A549 (cell line): Measurements from ENCODE around the gene MED27. TPM values are rescaled to one million over a fixed set of nuclear protein-coding genes. Genes with fewer than 3 reads are reported as not detected.

Experiments
- ATAC-seq, 2 experiments: fragments of 200-7000 bp in 1 of 2; fragments of >200 bp in 1 of 2; cut with Nextera tagmentation in 1 of 2; cut with Tn5 transposase in 1 of 2; 3 replicates each; pipeline versions ENCODE4 v1.8.0 to v1.9.1; 2018 to 2020; ENCODE audit warnings: mild to moderate bottlenecking in 1 of 2, moderate library complexity in 1 of 2
- CTCF ChIA-PET: fragments of 300-600 bp; sonication (Branson Sonifier 250); formaldehyde crosslinking; extraction: SDS; loops from one replicate; lab custom pipeline; 2021; ENCODE audit warnings: antibody characterized with exemption, inconsistent platforms; lab: Yijun Ruan, JAX
- POLR2A ChIA-PET: fragments of 350-600 bp; formaldehyde crosslinking; extraction: SDS; loops from one replicate; lab custom pipeline; 2021; ENCODE audit warnings: antibody characterized with exemption, inconsistent platforms; lab: Yijun Ruan, JAX
- DNase-seq, 2 experiments: peaks; one replicate each; pipeline versions ENCODE4 v3.0.0 to v3.0.0-alpha.2; 2011 to 2016; ENCODE audit warnings: low read depth in 1 of 2, low spot score in 1 of 2
- FAIRE-seq: peaks from 2 replicates; lab custom pipeline; 2011; peaks lifted over from hg19 to GRCh38; lab: Jason Lieb, UNC
- H3K27ac ChIP-seq, 2 experiments: fragments of >200 bp; sonication (Bioruptor Twin); formaldehyde crosslinking; 3 replicates each; pipeline ENCODE4 v1.5.1; 2016 to 2017
- H3K4me1 ChIP-seq: fragments of >200 bp; sonication (Bioruptor Twin); formaldehyde crosslinking; 3 replicates; pipeline ENCODE4 v1.6.1; 2016
- H3K4me2 ChIP-seq: fragments of >200 bp; sonication (Bioruptor Twin); formaldehyde crosslinking; 3 replicates; pipeline ENCODE4 v1.6.1; 2016
- H3K4me3 ChIP-seq: fragments of >200 bp; sonication (Bioruptor Twin); formaldehyde crosslinking; 3 replicates; pipeline ENCODE4 v1.5.1; 2016
- H3K9me3 ChIP-seq: fragments of >200 bp; sonication (Bioruptor Twin); formaldehyde crosslinking; 3 replicates; pipeline ENCODE4 v1.6.1; 2016
- BHLHE40 ChIP-seq: IDR thresholded peaks from 2 replicates; pipeline ENCODE4 v1.6.1; 2012; ENCODE audit warnings: low read depth, low read length, inconsistent platforms
- CBX8 ChIP-seq: fragments of 200-600 bp; sonication (generic); IDR thresholded peaks from 2 replicates; pipeline ENCODE4 v1.6.1; 2016
- CHD4 ChIP-seq: fragments of 200-600 bp; sonication (generic); IDR thresholded peaks from 2 replicates; pipeline ENCODE4 v1.6.1; 2016; ENCODE audit warnings: antibody characterized with exemption, mild to moderate bottlenecking, borderline replicate concordance
- EHMT2 ChIP-seq: fragments of 200-600 bp; sonication (generic); IDR thresholded peaks from 2 replicates; pipeline ENCODE4 v1.6.1; 2016; ENCODE audit warnings: antibody characterized with exemption, low read depth, mild to moderate bottlenecking, moderate library complexity
- GATA3 ChIP-seq: IDR thresholded peaks from 2 replicates; pipeline ENCODE4 v1.6.1; 2012; ENCODE audit warnings: borderline replicate concordance
- HDAC2 ChIP-seq: fragments of 200-600 bp; sonication (generic); IDR thresholded peaks from 2 replicates; pipeline ENCODE4 v1.6.1; 2016
- HOXA7 ChIP-seq: fragments of 250-450 bp; sonication (Bioruptor Pico); IDR thresholded peaks from 2 replicates; pipeline ENCODE4 v1.5.0; 2020; ENCODE audit warnings: mild to moderate bottlenecking, moderate library complexity
- JUN ChIP-seq, 2 experiments: fragments of >200 bp; sonication (Bioruptor Twin); formaldehyde crosslinking; IDR thresholded peaks; 2 replicates in 1 of 2; 3 replicates in 1 of 2; pipeline ENCODE4 v1.6.1; 2016 to 2017
- KDM5A ChIP-seq: fragments of 200-600 bp; sonication (generic); IDR thresholded peaks from 2 replicates; pipeline ENCODE4 v1.6.1; 2016; ENCODE audit warnings: antibody characterized with exemption, mild to moderate bottlenecking
- MYC ChIP-seq: IDR thresholded peaks from 2 replicates; pipeline ENCODE4 v1.6.1; 2012; ENCODE audit warnings: mild to moderate bottlenecking, inconsistent platforms, low read length, improper control_type of control experiment, borderline replicate concordance
- NR3C1 ChIP-seq: fragments of >200 bp; sonication (Bioruptor Twin); formaldehyde crosslinking; IDR thresholded peaks from 3 replicates; pipeline ENCODE4 v1.6.1; 2017
- PHF8 ChIP-seq: fragments of 200-600 bp; sonication (generic); IDR thresholded peaks from 2 replicates; pipeline ENCODE4 v1.6.1; 2016; ENCODE audit warnings: low read depth, mild to moderate bottlenecking, antibody characterized with exemption, moderate library complexity, borderline replicate concordance
- POLR2A ChIP-seq: IDR thresholded peaks from 2 replicates; pipeline ENCODE4 v1.6.1; 2012; ENCODE audit warnings: mild to moderate bottlenecking, low read length
- RARB ChIP-seq: fragments of 250-450 bp; sonication (Bioruptor Pico); IDR thresholded peaks from 2 replicates; pipeline ENCODE4 v1.8.0; 2021; ENCODE audit warnings: mild to moderate bottlenecking, moderate library complexity
- RFX5 ChIP-seq: fragments of 450-650 bp; IDR thresholded peaks from 2 replicates; pipeline ENCODE4 v1.7.1; 2014; ENCODE audit warnings: antibody characterized with exemption, mild to moderate bottlenecking, moderate library complexity
- SMC3 ChIP-seq: fragments of >200 bp; sonication (Bioruptor Twin); formaldehyde crosslinking; IDR thresholded peaks from 3 replicates; pipeline ENCODE4 v1.6.1; 2018; ENCODE audit warnings: inconsistent platforms
- SREBF2 ChIP-seq: fragments of 450-650 bp; IDR thresholded peaks from 2 replicates; pipeline ENCODE4 v1.6.1; 2014; ENCODE audit warnings: mild to moderate bottlenecking, moderate library complexity
- TFCP2L1 ChIP-seq: fragments of 250-450 bp; sonication (Bioruptor Pico); IDR thresholded peaks from 2 replicates; pipeline ENCODE4 v1.5.0; 2021; ENCODE audit warnings: mild to moderate bottlenecking
- ZFP36 ChIP-seq: fragments of 450-650 bp; IDR thresholded peaks from 2 replicates; pipeline ENCODE4 v1.6.1; 2014; ENCODE audit warnings: borderline replicate concordance; ENCODE audit not compliant: partially characterized antibody
- ZNF302 ChIP-seq: fragments of 250-450 bp; sonication (Bioruptor Pico); IDR thresholded peaks from 2 replicates; pipeline ENCODE4 v1.9.0; 2021; ENCODE audit warnings: inconsistent platforms, mild to moderate bottlenecking, moderate library complexity
- WGBS: methylation state at CpG from one replicate; pipeline ENCODE4 v1.1.6; 2017; ENCODE audit errors: missing lambda C conversion rate; 5-methylcytosine and 5-hydroxymethylcytosine counted together
- polyA plus RNA-seq, 4 experiments: library from polyadenylated mRNA; depleted of rRNA in 3 of 4; stranded (reverse); fragments of >200 nt; fragmentation: RNase III in 1 of 4; extraction: RNeasy Plus Mini Kit Qiagen cat#74134 plus additional on column Dnase treatment in 1 of 4; gene quantifications; 2 replicates in 3 of 4; 3 replicates in 1 of 4; pipeline ENCODE4 v1.2.3, GENCODE V29; 2011 to 2017
- TF ChIP-seq, protein P1 (sequence below): IDR thresholded peaks from 2 replicates; pipeline ENCODE4 v1.6.1; 2012
- TF ChIP-seq, protein P2 (sequence below): fragments of >200 bp; sonication (Bioruptor Twin); formaldehyde crosslinking; IDR thresholded peaks from 2 replicates; pipeline ENCODE4 v1.6.1; 2016
- TF ChIP-seq, protein P3 (sequence below): fragments of 150-350 bp; IDR thresholded peaks from 2 replicates; pipeline ENCODE4 v1.6.1; 2014; ENCODE audit warnings: low read depth, mild to moderate bottlenecking, low read length
- TF ChIP-seq, protein P4 (sequence below): fragments of 250-450 bp; sonication (Bioruptor Pico); IDR thresholded peaks from 2 replicates; pipeline ENCODE4 v1.5.0; 2021; ENCODE audit warnings: mild to moderate bottlenecking, moderate library complexity, borderline replicate concordance
- TF ChIP-seq, protein P5 (sequence below): fragments of >200 bp; sonication (Bioruptor Twin); formaldehyde crosslinking; IDR thresholded peaks from 3 replicates; pipeline ENCODE4 v1.5.1; 2016

Gene MED27
- polyA plus RNA-seq, 2 of the 4 experiments (the other 2 are of a cell fraction): 24.2 to 37.8 TPM

DNA sequence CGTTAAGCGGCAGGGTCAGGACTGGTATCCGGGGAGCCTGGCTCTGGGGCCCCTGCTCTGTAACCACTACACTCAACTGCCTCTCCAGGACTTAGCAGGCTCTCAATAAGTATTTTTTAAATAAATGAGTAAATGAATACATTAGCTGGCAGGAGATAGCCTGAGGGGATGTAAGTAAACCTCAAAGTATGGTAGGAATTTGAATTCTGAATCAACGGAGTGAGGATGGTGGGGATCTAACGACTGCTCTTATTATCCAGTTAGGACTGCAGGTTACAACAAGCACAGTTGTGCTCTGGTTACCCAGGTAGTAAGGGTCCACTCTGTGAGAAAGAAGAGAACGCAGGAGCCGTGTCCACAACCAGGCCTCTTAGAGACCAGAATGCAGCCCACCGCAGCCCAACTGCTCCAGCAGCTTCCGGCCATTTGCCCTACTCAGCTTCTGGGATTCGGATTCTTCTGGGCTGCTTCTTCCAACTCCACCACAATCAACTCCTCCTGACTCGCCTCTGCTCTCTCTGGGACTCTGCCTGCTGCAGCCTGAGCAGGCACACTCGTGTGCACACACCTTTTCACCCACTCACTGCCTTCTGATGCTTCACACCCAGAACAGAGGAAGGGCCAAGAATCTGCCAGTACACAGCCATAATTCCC, 52.6 kb downstream of the MED27 start:
- Histone ChIP-seq H3K27ac (peak overlapping the region in 1 of 2 experiments; percentile 16; a peak in 1 of 6 replicates), H3K4me3 (no peak overlapping the region), H3K4me2 (peak overlapping the region; percentile 32; the same call in 1 of the 3 replicates), H3K9me3 (no peaks in the 10 kb centered on the region), H3K4me1 (peaks cover 17% of the 10 kb centered on the region)
- peak in 1 of 2 experiments; percentile 40; a peak in 3 of 6 replicates for ATAC-seq
- peak in 1 of 2 experiments; percentile 20 for DNase-seq
- CTCF ChIA-PET: interaction anchor here (0.6 to 1.0 kb wide), 2 partner anchors 211 to 637 kb away, joined by 3 read pairs; no protein-coding TSS in a partner anchor
- POLR2A ChIA-PET: interaction anchor here (1.1 kb wide), 1 partner anchor 19 kb away, joined by 3 read pairs; no protein-coding TSS in a partner anchor
- TF ChIP-seq, protein P1, sequence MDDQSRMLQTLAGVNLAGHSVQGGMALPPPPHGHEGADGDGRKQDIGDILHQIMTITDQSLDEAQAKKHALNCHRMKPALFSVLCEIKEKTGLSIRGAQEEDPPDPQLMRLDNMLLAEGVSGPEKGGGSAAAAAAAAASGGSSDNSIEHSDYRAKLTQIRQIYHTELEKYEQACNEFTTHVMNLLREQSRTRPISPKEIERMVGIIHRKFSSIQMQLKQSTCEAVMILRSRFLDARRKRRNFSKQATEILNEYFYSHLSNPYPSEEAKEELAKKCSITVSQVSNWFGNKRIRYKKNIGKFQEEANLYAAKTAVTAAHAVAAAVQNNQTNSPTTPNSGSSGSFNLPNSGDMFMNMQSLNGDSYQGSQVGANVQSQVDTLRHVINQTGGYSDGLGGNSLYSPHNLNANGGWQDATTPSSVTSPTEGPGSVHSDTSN: no peak
- TF ChIP-seq, protein P2, sequence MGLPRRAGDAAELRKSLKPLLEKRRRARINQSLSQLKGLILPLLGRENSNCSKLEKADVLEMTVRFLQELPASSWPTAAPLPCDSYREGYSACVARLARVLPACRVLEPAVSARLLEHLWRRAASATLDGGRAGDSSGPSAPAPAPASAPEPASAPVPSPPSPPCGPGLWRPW: no peak
- TF ChIP-seq ZNF302 (CRISPR knock-in tag): no peak
- no peak for TF ChIP-seq SREBF2
- no peak for TF ChIP-seq GATA3
- no peak for TF ChIP-seq NR3C1
- TF ChIP-seq, protein P3, sequence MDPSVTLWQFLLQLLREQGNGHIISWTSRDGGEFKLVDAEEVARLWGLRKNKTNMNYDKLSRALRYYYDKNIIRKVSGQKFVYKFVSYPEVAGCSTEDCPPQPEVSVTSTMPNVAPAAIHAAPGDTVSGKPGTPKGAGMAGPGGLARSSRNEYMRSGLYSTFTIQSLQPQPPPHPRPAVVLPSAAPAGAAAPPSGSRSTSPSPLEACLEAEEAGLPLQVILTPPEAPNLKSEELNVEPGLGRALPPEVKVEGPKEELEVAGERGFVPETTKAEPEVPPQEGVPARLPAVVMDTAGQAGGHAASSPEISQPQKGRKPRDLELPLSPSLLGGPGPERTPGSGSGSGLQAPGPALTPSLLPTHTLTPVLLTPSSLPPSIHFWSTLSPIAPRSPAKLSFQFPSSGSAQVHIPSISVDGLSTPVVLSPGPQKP: no peak
- no peak for TF ChIP-seq JUN (IDR thresholded peaks at IDR 0.05)
- TF ChIP-seq EHMT2: no peak
- TF ChIP-seq HOXA7 (CRISPR knock-in tag): no peak
- WGBS: 73% methylated on average over 12 of the region's 12 CpGs
- no peak for FAIRE-seq

DNA sequence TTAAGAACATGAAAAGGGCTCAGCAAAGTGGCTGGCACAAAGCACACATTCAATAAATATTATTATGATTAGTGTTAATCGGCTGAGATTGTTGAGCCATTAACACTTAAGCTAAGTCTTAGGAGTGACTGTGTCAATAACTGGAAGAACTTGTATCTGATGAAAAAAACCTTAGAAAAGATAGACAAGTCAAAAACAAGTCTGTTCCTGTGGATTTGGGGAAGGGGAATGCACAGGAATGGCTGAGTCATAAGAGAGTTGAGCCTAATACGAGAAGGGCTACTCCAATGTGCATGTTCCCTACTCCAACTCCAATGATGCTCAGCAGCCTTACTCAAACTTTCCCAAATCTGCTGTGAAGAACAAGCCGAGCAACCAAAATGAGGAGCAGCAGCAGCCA, 53.9 kb downstream of the MED27 start:
- POLR2A ChIA-PET: no interaction called here
- H3K9me3 ChIP-seq: no peaks in the 10 kb centered on the region
- FAIRE-seq (no peak), ATAC-seq (no peak), DNase-seq (no peak)
- H3K4me3 ChIP-seq: no peak overlapping the region
- TF ChIP-seq MYC (no peak), KDM5A (no peak), TFCP2L1 (no peak), SREBF2 (no peak), CHD4 (no peak), SMC3 (no peak), CBX8 (no peak), JUN (IDR thresholded peaks at IDR 0.05) (no peak), POLR2A (no peak), NR3C1 (no peak), HDAC2 (no peak), PHF8 (no peak), ZFP36 (no peak), BHLHE40 (no peak), RARB (CRISPR knock-in tag) (no peak), RFX5 (no peak)
- TF ChIP-seq, protein P4, sequence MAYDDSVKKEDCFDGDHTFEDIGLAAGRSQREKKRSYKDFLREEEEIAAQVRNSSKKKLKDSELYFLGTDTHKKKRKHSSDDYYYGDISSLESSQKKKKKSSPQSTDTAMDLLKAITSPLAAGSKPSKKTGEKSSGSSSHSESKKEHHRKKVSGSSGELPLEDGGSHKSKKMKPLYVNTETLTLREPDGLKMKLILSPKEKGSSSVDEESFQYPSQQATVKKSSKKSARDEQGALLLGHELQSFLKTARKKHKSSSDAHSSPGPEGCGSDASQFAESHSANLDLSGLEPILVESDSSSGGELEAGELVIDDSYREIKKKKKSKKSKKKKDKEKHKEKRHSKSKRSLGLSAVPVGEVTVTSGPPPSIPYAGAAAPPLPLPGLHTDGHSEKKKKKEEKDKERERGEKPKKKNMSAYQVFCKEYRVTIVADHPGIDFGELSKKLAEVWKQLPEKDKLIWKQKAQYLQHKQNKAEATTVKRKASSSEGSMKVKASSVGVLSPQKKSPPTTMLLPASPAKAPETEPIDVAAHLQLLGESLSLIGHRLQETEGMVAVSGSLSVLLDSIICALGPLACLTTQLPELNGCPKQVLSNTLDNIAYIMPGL: no peak
- TF ChIP-seq, protein P3: no peak
- TF ChIP-seq, protein P5, sequence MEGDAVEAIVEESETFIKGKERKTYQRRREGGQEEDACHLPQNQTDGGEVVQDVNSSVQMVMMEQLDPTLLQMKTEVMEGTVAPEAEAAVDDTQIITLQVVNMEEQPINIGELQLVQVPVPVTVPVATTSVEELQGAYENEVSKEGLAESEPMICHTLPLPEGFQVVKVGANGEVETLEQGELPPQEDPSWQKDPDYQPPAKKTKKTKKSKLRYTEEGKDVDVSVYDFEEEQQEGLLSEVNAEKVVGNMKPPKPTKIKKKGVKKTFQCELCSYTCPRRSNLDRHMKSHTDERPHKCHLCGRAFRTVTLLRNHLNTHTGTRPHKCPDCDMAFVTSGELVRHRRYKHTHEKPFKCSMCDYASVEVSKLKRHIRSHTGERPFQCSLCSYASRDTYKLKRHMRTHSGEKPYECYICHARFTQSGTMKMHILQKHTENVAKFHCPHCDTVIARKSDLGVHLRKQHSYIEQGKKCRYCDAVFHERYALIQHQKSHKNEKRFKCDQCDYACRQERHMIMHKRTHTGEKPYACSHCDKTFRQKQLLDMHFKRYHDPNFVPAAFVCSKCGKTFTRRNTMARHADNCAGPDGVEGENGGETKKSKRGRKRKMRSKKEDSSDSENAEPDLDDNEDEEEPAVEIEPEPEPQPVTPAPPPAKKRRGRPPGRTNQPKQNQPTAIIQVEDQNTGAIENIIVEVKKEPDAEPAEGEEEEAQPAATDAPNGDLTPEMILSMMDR: no peak
- H3K4me1 ChIP-seq: peaks cover 26% of the 10 kb centered on the region
- WGBS: 94% methylated on average over 3 of the region's 3 CpGs
- no peak overlapping the region for H3K27ac ChIP-seq
- H3K4me2 ChIP-seq: no peak overlapping the region
- CTCF ChIA-PET: no interaction called here
